ENCODE measurements around the gene PHIP. TPM values are rescaled to one million over a fixed set of nuclear protein-coding genes. Genes with fewer than 3 reads are reported as not detected.

The PHIP gene
- total and polyA plus RNA-seq, 10 of the 15 experiments (the other 5 are each of a cell fraction or from before 2014, with no cell fraction given): 8.5 to 34.6 (median 17.9) TPM

DNA sequence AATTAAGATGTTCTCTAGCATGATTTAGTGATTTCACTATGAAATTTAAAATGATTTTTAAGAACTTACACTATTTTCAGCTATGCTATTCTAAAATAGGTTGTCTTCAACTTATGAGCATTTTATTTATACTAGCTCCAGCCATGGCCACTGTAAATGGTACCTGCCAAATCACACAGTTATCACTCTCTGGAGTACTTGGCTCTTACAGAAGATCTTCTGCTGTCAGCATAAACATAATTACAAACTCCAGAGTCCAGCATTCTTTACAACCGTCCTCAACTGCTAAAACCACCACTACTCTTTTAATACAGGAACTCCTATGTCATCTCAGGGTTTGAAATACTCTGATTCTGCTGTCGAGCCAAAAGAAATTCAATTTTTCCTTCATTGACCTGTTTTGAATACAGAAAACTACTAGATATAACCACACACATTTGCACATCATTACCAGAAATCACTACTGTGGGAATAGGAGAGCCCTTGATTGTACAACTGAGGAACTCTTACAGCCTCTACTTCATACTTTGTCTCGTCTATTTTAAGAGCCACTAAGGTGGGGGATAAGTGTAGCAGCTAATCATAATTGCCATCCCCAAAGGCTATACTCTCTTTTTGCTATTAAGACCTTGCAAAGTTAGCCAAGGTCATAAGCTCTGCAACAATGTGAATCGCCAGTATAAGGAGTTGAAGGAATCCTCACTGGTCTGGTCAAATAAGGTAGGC lies 93.7 kb downstream of the PHIP start:
- Histone ChIP-seq H3K9me3 (replicated peaks; ENCODE audit: control insufficient read depth, insufficient read depth, low read length) (no peaks in the 10 kb centered on the region), H3K4me2 (ENCODE audit: control insufficient read depth, insufficient read depth) (no peak overlapping the region), H2AFZ (ENCODE audit: control insufficient read depth, low read depth, low read length) (no peak overlapping the region), H3K79me2 (ENCODE audit: control insufficient read depth, insufficient read depth, low read length) (no peaks in the 10 kb centered on the region), H3K4me1 (ENCODE audit: control insufficient read depth, insufficient read depth, low read length) (no peaks in the 10 kb centered on the region), H3K27me3 (replicated peaks in 1 of 2; ENCODE audit: control insufficient read depth in 2 of 2, insufficient read depth in 2 of 2, low read length in 1 of 2) (no peaks in the 10 kb centered on the region), H3K27ac (ENCODE audit: control insufficient read depth, insufficient read depth) (no peak overlapping the region), H3K36me3 (ENCODE audit: control insufficient read depth in 2 of 2, insufficient read depth in 2 of 2, low read length in 1 of 2) (peaks cover 2 to 25% of the 10 kb centered on the region in 2 experiments; a peak in 3 of 4 replicates), H3K9ac (ENCODE audit: control insufficient read depth, insufficient read depth, low read length) (no peak overlapping the region), H4K20me1 (ENCODE audit: control insufficient read depth, insufficient read depth) (no peaks in the 10 kb centered on the region), H3K4me3 (no peak overlapping the region)
- ATAC-seq (no peak), FAIRE-seq (no peak), DNase-seq (ENCODE audit: low read depth, low spot score) (no peak)
- RAD21 ChIA-PET (ENCODE audit: unreplicated experiment): no interaction called here
- intact Hi-C loops (cut with micrococcal nuclease; ENCODE audit: unreplicated experiment): no loop called here
- CTCF ChIA-PET: interaction anchor here (1.3 kb wide), 1 partner anchor 9 kb away, joined by 5 read pairs; no protein-coding TSS in a partner anchor
- WGBS (ENCODE audit: insufficient coverage, insufficient replicate concordance, low lambda C conversion rate, missing lambda C conversion rate): 90% methylated on average over 4 of the region's 4 CpGs
- in situ Hi-C loops (cut with MboI): no loop called here
- BruUV-seq (replicated peaks): no TSS peak
- SMC1A ChIA-PET (ENCODE audit: uncharacterized antibody, unreplicated experiment): interaction anchor here (0.9 kb wide), 1 partner anchor 71 kb away, joined by 3 read pairs; no protein-coding TSS in a partner anchor
- POLR2A ChIA-PET: no interaction called here
- TF ChIP-seq, protein P1, sequence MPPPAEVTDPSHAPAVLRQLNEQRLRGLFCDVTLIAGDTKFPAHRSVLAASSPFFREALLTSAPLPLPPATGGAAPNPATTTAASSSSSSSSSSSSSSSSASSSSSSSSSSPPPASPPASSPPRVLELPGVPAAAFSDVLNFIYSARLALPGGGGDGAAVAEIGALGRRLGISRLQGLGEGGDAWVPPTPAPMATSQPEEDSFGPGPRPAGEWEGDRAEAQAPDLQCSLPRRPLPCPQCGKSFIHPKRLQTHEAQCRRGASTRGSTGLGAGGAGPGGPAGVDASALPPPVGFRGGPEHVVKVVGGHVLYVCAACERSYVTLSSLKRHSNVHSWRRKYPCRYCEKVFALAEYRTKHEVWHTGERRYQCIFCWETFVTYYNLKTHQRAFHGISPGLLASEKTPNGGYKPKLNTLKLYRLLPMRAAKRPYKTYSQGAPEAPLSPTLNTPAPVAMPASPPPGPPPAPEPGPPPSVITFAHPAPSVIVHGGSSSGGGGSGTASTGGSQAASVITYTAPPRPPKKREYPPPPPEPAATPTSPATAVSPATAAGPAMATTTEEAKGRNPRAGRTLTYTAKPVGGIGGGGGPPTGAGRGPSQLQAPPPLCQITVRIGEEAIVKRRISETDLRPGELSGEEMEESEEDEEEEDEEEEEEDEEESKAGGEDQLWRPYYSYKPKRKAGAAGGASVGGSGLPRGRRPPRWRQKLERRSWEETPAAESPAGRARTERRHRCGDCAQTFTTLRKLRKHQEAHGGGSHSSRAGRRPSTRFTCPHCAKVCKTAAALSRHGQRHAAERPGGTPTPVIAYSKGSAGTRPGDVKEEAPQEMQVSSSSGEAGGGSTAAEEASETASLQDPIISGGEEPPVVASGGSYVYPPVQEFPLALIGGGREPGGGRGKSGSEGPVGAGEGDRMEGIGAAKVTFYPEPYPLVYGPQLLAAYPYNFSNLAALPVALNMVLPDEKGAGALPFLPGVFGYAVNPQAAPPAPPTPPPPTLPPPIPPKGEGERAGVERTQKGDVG (CRISPR knock-in tag; IDR thresholded peaks at IDR 0.05): no peak
- no peak for TF ChIP-seq KDM1A (IDR thresholded peaks at IDR 0.05; ENCODE audit: borderline replicate concordance)
- no peak for TF ChIP-seq RFX5 (IDR thresholded peaks at IDR 0.05; ENCODE audit: low read depth, low read length)
- no peak for TF ChIP-seq ESRRA (IDR thresholded peaks at IDR 0.05; ENCODE audit: low read length)
- no peak for TF ChIP-seq NBN (IDR thresholded peaks at IDR 0.05)
- TF ChIP-seq ZSCAN29 (IDR thresholded peaks at IDR 0.05): no peak
- no peak for TF ChIP-seq RAD51 (IDR thresholded peaks at IDR 0.05)
- TF ChIP-seq HCFC1 (IDR thresholded peaks at IDR 0.05; ENCODE audit: low read length): no peak
- no peak for TF ChIP-seq EED (IDR thresholded peaks at IDR 0.05; ENCODE audit: low read depth)
- TF ChIP-seq, protein P2, sequence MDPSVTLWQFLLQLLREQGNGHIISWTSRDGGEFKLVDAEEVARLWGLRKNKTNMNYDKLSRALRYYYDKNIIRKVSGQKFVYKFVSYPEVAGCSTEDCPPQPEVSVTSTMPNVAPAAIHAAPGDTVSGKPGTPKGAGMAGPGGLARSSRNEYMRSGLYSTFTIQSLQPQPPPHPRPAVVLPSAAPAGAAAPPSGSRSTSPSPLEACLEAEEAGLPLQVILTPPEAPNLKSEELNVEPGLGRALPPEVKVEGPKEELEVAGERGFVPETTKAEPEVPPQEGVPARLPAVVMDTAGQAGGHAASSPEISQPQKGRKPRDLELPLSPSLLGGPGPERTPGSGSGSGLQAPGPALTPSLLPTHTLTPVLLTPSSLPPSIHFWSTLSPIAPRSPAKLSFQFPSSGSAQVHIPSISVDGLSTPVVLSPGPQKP (IDR thresholded peaks at IDR 0.05; ENCODE audit: low read depth, low read length): no peak
- TF ChIP-seq, protein P3, sequence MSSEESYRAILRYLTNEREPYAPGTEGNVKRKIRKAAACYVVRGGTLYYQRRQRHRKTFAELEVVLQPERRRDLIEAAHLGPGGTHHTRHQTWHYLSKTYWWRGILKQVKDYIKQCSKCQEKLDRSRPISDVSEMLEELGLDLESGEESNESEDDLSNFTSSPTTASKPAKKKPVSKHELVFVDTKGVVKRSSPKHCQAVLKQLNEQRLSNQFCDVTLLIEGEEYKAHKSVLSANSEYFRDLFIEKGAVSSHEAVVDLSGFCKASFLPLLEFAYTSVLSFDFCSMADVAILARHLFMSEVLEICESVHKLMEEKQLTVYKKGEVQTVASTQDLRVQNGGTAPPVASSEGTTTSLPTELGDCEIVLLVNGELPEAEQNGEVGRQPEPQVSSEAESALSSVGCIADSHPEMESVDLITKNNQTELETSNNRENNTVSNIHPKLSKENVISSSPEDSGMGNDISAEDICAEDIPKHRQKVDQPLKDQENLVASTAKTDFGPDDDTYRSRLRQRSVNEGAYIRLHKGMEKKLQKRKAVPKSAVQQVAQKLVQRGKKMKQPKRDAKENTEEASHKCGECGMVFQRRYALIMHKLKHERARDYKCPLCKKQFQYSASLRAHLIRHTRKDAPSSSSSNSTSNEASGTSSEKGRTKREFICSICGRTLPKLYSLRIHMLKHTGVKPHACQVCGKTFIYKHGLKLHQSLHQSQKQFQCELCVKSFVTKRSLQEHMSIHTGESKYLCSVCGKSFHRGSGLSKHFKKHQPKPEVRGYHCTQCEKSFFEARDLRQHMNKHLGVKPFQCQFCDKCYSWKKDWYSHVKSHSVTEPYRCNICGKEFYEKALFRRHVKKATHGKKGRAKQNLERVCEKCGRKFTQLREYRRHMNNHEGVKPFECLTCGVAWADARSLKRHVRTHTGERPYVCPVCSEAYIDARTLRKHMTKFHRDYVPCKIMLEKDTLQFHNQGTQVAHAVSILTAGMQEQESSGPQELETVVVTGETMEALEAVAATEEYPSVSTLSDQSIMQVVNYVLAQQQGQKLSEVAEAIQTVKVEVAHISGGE (CRISPR knock-in tag; IDR thresholded peaks at IDR 0.05): no peak
- TF ChIP-seq HDAC2 (IDR thresholded peaks at IDR 0.05): no peak
- TF ChIP-seq SMAD5 (IDR thresholded peaks at IDR 0.05; ENCODE audit: low read depth): no peak
- no peak for TF ChIP-seq SP1 (IDR thresholded peaks at IDR 0.05; ENCODE audit: low read depth, low read length)
- no peak for TF ChIP-seq JUND (IDR thresholded peaks at IDR 0.05; ENCODE audit: low read depth, low read length)
- TF ChIP-seq CHD1 (IDR thresholded peaks at IDR 0.05; ENCODE audit: low read depth, low read length): no peak

Measured in GM12878 (cell line).